ACC112 (cell line): ENCODE measurements around the gene METTL24.

Source experiments
- H2AFZ ChIP-seq: fragments of 200-600 bp; sonication (generic); one replicate; pipeline ENCODE4 v1.6.0; 2017; ENCODE audit warnings: antibody characterized with exemption, low read length; ENCODE audit not compliant: unreplicated experiment
- H3K27ac ChIP-seq: fragments of 200-600 bp; sonication (generic); 2 replicates; pipeline ENCODE4 v1.5.1; 2014; ENCODE audit warnings: low read depth, mild to moderate bottlenecking, antibody characterized with exemption, low read length, moderate library complexity
- H3K27me3 ChIP-seq: fragments of 200-600 bp; sonication (generic); 2 replicates; pipeline ENCODE4 v1.6.1; 2014; ENCODE audit warnings: mild to moderate bottlenecking, antibody characterized with exemption, low read length, moderate library complexity, mixed read lengths; ENCODE audit not compliant: insufficient read depth
- H3K36me3 ChIP-seq: fragments of 200-600 bp; sonication (generic); 2 replicates; pipeline ENCODE4 v1.6.1; 2016; ENCODE audit warnings: mild to moderate bottlenecking, antibody characterized with exemption, low read length, moderate library complexity, mixed read lengths; ENCODE audit not compliant: insufficient read depth
- H3K4me1 ChIP-seq: fragments of 200-600 bp; sonication (generic); one replicate; pipeline ENCODE4 v1.6.1; 2016; ENCODE audit warnings: low read length, mixed read lengths; ENCODE audit not compliant: insufficient read depth, unreplicated experiment, control insufficient read depth
- H3K4me3 ChIP-seq: fragments of 200-600 bp; sonication (generic); 2 replicates; pipeline ENCODE4 v1.5.1; 2014; ENCODE audit warnings: mild to moderate bottlenecking, low read depth, low read length
- H3K79me2 ChIP-seq: fragments of 200-600 bp; sonication (generic); one replicate; pipeline ENCODE4 v1.6.0; 2016; ENCODE audit warnings: low read length; ENCODE audit not compliant: control insufficient read depth, unreplicated experiment, insufficient read depth

The METTL24 gene

GRCh38 chr6:110324548-110324947, 33.6 kb downstream of the METTL24 start:
- no peak overlapping the region for H3K4me3 ChIP-seq
- H2AFZ ChIP-seq: no peak overlapping the region
- H3K79me2 ChIP-seq: no peaks in the 10 kb centered on the region
- no peaks in the 10 kb centered on the region for H3K36me3 ChIP-seq
- no peaks in the 10 kb centered on the region for H3K4me1 ChIP-seq
- H3K27me3 ChIP-seq: 0 out of 2 replicates have a peak, but pooled peaks cover 10% of the 10 kb centered on the region
- no peak overlapping the region for H3K27ac ChIP-seq

GRCh38 chr6:110323258-110323657, 34.9 kb downstream of the METTL24 start:
- H3K4me3 ChIP-seq: no peak overlapping the region
- H3K36me3 ChIP-seq: no peaks in the 10 kb centered on the region
- 0 out of 2 replicates have a peak, but pooled peaks cover 10% of the 10 kb centered on the region for H3K27me3 ChIP-seq
- H3K79me2 ChIP-seq: no peaks in the 10 kb centered on the region
- H3K4me1 ChIP-seq: no peaks in the 10 kb centered on the region
- no peak overlapping the region for H2AFZ ChIP-seq
- no peak overlapping the region for H3K27ac ChIP-seq

- H2AFZ ChIP-seq: no peak overlapping the region
- no peak overlapping the region for H3K4me3 ChIP-seq
Observed at GRCh38 chr6:110322874-110323242, 35.3 kb downstream of the METTL24 start.

DNA sequence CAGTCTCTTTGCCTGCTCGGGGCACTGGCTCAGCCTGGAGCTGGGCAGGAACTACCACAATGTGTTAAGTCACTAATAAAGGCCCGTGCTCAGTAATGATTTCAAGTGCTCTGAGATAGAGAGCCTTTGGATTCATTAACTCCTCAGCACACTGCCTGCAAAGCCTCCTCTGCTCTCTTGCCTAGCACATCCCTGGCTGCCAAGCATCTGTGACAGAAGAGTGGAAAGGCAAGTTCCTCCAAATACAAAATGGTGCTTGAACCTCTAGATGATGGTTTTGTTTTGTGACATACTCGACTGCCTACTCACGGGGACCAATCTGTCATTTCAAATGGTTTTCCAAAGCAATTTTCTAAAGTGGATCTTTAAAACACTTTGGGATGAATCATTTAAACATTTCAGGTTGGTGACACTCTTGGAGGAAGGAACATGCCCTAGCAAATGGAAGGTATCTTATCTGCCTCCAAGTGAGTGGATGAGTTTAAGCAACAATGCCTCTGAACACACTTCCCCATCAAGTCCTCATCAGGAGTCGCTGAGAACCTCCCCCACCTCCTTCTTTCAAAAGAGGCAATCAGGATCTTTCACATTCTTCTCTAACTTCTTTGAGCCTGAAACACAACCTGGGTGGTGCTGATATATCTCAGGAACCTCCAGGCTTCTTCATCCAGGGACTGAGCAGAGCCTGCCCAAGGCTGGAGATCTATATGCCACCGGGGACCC, 35.8 kb downstream of the METTL24 start:
- H3K4me1 ChIP-seq: no peaks in the 10 kb centered on the region

More at GRCh38 chr6:110322874-110323242, 35.3 kb downstream of the METTL24 start:
- H3K27ac ChIP-seq: no peak overlapping the region
- no peaks in the 10 kb centered on the region for H3K79me2 ChIP-seq
- H3K4me1 ChIP-seq: no peaks in the 10 kb centered on the region
- H3K36me3 ChIP-seq: no peaks in the 10 kb centered on the region
- H3K27me3 ChIP-seq: peaks cover 11% of the 10 kb centered on the region; the same call in 1 of the 2 replicates

GRCh38 chr6:110320307-110320706, 37.8 kb downstream of the METTL24 start:
- no peak overlapping the region for H3K27ac ChIP-seq
- H3K27me3 ChIP-seq: peaks cover 27% of the 10 kb centered on the region; the same call in 1 of the 2 replicates
- H3K4me3 ChIP-seq: no peak overlapping the region
- H2AFZ ChIP-seq: no peak overlapping the region
- H3K36me3 ChIP-seq: no peaks in the 10 kb centered on the region
- H3K4me1 ChIP-seq: no peaks in the 10 kb centered on the region
- H3K79me2 ChIP-seq: no peaks in the 10 kb centered on the region

More for the DNA sequence above, 35.8 kb downstream of the METTL24 start:
- Histone ChIP-seq H3K36me3 (no peaks in the 10 kb centered on the region), H3K79me2 (no peaks in the 10 kb centered on the region), H3K27me3 (peaks cover 16% of the 10 kb centered on the region; the same call in 1 of the 2 replicates), H3K27ac (no peak overlapping the region), H2AFZ (no peak overlapping the region), H3K4me3 (no peak overlapping the region)

GRCh38 chr6:110319843-110320242, 38.3 kb downstream of the METTL24 start:
- Histone ChIP-seq H2AFZ (no peak overlapping the region), H3K36me3 (no peaks in the 10 kb centered on the region), H3K27ac (no peak overlapping the region), H3K79me2 (no peaks in the 10 kb centered on the region), H3K4me1 (no peaks in the 10 kb centered on the region), H3K4me3 (no peak overlapping the region), H3K27me3 (peaks cover 30% of the 10 kb centered on the region; the same call in 1 of the 2 replicates)

DNA sequence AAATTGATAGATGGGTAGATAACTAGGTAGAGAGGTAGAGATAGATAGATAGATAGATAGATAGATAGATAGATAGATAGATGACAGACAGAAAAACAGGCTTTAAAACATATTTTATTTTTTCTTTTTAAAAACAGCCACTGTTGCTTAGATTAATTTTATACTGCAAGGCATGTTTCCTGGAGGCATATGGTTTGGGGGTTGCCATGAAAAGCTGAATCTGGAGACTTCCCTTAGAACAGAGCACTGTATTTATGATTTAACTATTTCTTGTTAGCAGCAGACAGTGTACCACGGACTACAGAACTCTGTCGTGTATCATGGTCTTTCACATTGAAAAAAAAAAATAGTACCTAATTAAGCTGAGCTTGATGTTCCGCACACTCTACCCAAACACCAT, 38.8 kb downstream of the METTL24 start:
- H3K36me3 ChIP-seq: no peaks in the 10 kb centered on the region
- no peak overlapping the region for H3K4me3 ChIP-seq
- no peaks in the 10 kb centered on the region for H3K4me1 ChIP-seq
- H2AFZ ChIP-seq: no peak overlapping the region
- no peaks in the 10 kb centered on the region for H3K79me2 ChIP-seq
- H3K27me3 ChIP-seq: peaks cover 30% of the 10 kb centered on the region; the same call in 1 of the 2 replicates
- no peak overlapping the region for H3K27ac ChIP-seq

DNA sequence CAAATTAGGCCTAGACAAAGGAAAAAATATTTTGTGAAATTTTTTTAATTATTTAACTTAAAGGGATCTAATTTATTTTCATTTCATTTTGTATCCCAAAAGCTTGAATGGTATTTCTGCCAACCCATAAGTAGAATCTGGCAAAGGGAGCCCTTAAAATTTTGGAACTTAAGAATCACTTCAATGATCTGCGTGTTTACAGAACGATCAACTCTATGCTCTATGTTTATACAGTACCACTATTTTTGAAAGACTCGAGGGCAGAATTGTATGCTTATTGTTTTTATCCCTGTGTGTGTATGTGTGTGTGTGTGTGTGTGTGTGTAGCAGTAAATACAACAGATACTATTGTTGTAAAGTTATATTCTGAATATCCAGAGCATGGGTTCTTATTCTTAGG, 39.2 kb downstream of the METTL24 start:
- Histone ChIP-seq H3K27me3 (peaks cover 33% of the 10 kb centered on the region; the same call in 1 of the 2 replicates), H3K27ac (no peak overlapping the region), H3K4me1 (no peaks in the 10 kb centered on the region), H3K36me3 (no peaks in the 10 kb centered on the region), H3K79me2 (no peaks in the 10 kb centered on the region), H3K4me3 (no peak overlapping the region), H2AFZ (no peak overlapping the region)

GRCh38 chr6:110317646-110318045, 40.5 kb downstream of the METTL24 start:
- Histone ChIP-seq H3K27ac (no peak overlapping the region), H3K79me2 (no peaks in the 10 kb centered on the region), H3K4me1 (no peaks in the 10 kb centered on the region), H3K4me3 (no peak overlapping the region), H3K27me3 (peaks cover 40% of the 10 kb centered on the region; the same call in 1 of the 2 replicates), H3K36me3 (no peaks in the 10 kb centered on the region), H2AFZ (no peak overlapping the region)

GRCh38 chr6:110317189-110317588, 41.0 kb downstream of the METTL24 start:
- H3K4me3 ChIP-seq: no peak overlapping the region
- peaks cover 40% of the 10 kb centered on the region; the same call in 1 of the 2 replicates for H3K27me3 ChIP-seq
- H2AFZ ChIP-seq: no peak overlapping the region
- H3K79me2 ChIP-seq: no peaks in the 10 kb centered on the region
- no peaks in the 10 kb centered on the region for H3K36me3 ChIP-seq
- no peak overlapping the region for H3K27ac ChIP-seq
- no peaks in the 10 kb centered on the region for H3K4me1 ChIP-seq

DNA sequence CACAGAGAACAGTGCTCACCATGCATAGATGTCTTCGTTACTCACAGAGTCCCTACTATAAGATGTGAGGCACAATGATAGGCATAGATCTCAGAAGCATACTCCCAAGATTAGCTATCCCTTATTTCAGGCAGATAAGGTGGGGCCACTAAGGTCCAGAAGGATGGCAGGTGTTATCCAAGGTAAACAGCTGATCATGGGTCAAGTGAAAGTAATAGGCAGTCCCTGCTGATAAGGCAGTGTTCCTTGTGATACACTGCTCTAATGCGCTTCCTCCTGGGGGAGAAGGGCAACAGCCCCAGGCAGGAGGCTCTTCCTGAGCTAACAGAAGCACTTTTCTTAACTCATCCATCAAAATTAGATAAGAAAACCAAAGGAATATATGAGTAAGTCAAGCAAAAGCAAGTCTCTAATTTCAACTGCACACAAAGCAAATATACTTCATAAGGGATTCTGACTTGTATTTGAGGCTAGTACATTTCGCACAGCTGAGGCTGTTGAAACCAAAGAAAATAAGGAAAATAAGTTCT, 42.2 kb downstream of the METTL24 start:
- H3K4me1 ChIP-seq: no peaks in the 10 kb centered on the region
- H3K4me3 ChIP-seq: no peak overlapping the region
- H3K79me2 ChIP-seq: no peaks in the 10 kb centered on the region
- peaks cover 30% of the 10 kb centered on the region; the same call in 1 of the 2 replicates for H3K27me3 ChIP-seq
- H3K36me3 ChIP-seq: no peaks in the 10 kb centered on the region
- H2AFZ ChIP-seq: no peak overlapping the region
- H3K27ac ChIP-seq: no peak overlapping the region
